Glutamatergic neuron (in vitro differentiated cells): ENCODE data around the gene ARHGAP8. TPM values are rescaled to one million over a fixed set of nuclear protein-coding genes. Genes with fewer than 3 reads are reported as not detected.
A peak's percentile ranks its signal among the peaks of the same experiment; 100 is the strongest.
"Not testable (repeated sequence)": the region's sequence is repeated elsewhere in the genome, so short reads cannot be mapped to it uniquely, and the experiment has no call there.

ENCODE experiments used
- DNase-seq: peaks from one replicate; pipeline ENCODE4 v3.0.0; 2022
- H3K27ac Mint-ChIP-seq: one replicate; pipeline ENCODE4 v1.8.0; 2020; ENCODE audit warnings: mild to moderate bottlenecking, mixed read lengths, inconsistent platforms; ENCODE audit not compliant: unreplicated experiment
- H3K27me3 Mint-ChIP-seq: one replicate; pipeline ENCODE4 v1.8.0; 2020; ENCODE audit warnings: mild to moderate bottlenecking, moderate library complexity, mixed read lengths, inconsistent platforms; ENCODE audit not compliant: unreplicated experiment
- H3K36me3 Mint-ChIP-seq: one replicate; pipeline ENCODE4 v1.8.0; 2020; ENCODE audit warnings: mild to moderate bottlenecking, mixed read lengths, inconsistent platforms; ENCODE audit not compliant: unreplicated experiment
- H3K4me1 Mint-ChIP-seq: one replicate; pipeline ENCODE4 v1.8.0; 2020; ENCODE audit warnings: mild to moderate bottlenecking, low read depth, mixed read lengths, inconsistent platforms; ENCODE audit not compliant: unreplicated experiment
- H3K4me3 Mint-ChIP-seq: one replicate; pipeline ENCODE4 v1.8.0; 2020; ENCODE audit warnings: mild to moderate bottlenecking, mixed read lengths, inconsistent platforms; ENCODE audit not compliant: unreplicated experiment
- H3K9me3 Mint-ChIP-seq: one replicate; pipeline ENCODE4 v1.8.0; 2020; ENCODE audit warnings: mild to moderate bottlenecking, moderate library complexity, mixed read lengths, inconsistent platforms; ENCODE audit not compliant: unreplicated experiment
- CTCF ChIP-seq: fragments of 200-600 bp; sonication (generic); IDR thresholded peaks from one replicate; pipeline ENCODE4 v1.5.0; 2021; ENCODE audit not compliant: partially characterized antibody, unreplicated experiment
- total RNA-seq: library from RNA; stranded (reverse); fragmentation: NEBNext Ultra II Directional; extraction: Animal tissue kit (Norgen Biotek cat#: 25700); gene quantifications from one replicate; pipeline ENCODE4 v1.2.1, GENCODE V29; 2021; ENCODE audit not compliant: unreplicated experiment

The ARHGAP8 gene
- total RNA-seq, 1 donor from 2014 or later: 0.59 TPM

- Mint-ChIP-seq H3K4me1 (peaks cover 2% of the 10 kb centered on the region), H3K36me3 (no peaks in the 10 kb centered on the region), H3K27me3 (peaks cover 3% of the 10 kb centered on the region), H3K9me3 (peaks cover 2% of the 10 kb centered on the region), H3K27ac (no peak overlapping the region), H3K4me3 (no peak overlapping the region)
- DNase-seq: no peak
- no peak for TF ChIP-seq CTCF
Measured at GRCh38 chr22:44855855-44856254, 103.5 kb downstream of the ARHGAP8 start.

DNA sequence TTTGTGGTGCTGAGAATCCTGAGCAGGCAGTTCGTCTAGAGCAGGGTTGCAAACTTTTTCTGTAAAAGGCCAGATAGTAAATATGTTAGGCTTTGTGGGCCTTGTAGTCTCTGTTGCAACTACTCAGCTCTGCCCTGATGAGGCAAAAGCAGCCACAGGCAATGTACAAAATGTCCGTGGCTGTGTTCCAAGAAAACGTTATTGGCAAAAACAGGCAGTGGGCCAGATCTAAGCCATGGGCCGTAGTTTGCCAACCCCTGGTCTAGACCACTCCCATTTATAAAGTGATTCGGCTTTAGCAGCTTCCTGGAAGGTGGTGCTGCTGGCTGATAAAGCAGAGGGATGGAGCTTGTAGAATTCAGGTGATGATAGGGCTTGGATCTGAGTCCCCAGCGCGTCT lies 106.4 kb downstream of the ARHGAP8 start:
- not testable (repeated sequence) for H3K4me3 Mint-ChIP-seq, H3K27ac Mint-ChIP-seq, DNase-seq, H3K27me3 Mint-ChIP-seq, H3K4me1 Mint-ChIP-seq, H3K36me3 Mint-ChIP-seq, H3K9me3 Mint-ChIP-seq

GRCh38 chr22:44859641-44860040 lies 107.3 kb downstream of the ARHGAP8 start:
- Mint-ChIP-seq H3K4me1 (peaks cover 2% of the 10 kb centered on the region), H3K9me3 (peaks cover 5% of the 10 kb centered on the region), H3K27ac (no peak overlapping the region), H3K36me3 (peaks cover 5% of the 10 kb centered on the region), H3K27me3 (peaks cover 8% of the 10 kb centered on the region), H3K4me3 (no peak overlapping the region)
- no peak for DNase-seq
- TF ChIP-seq CTCF: no peak

DNA sequence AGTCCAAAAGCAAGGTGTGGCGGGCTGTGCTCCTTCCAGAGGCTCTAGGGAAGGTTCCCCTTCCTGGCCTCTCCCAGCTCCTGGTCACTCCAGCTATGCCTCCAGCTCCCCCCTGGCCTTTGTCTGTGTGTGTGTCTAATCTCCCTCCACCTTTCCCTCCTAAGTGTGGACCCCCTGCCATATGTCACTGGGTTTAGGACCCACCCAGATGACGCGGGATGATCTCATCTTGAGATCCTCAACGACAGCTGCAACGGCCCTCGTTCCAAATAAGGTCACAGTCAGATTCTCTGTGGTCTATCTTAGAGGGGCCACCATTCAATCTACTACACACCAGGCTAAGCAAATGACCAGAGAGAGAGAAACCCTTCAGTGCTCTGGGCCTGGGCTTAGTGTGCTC lies 107.9 kb downstream of the ARHGAP8 start:
- no peak overlapping the region for H3K4me3 Mint-ChIP-seq
- no peak for DNase-seq
- peaks cover 8% of the 10 kb centered on the region for H3K27me3 Mint-ChIP-seq
- peak overlapping the region; percentile 78 for H3K27ac Mint-ChIP-seq
- peaks cover 5% of the 10 kb centered on the region for H3K36me3 Mint-ChIP-seq
- TF ChIP-seq CTCF: no peak
- peaks cover 5% of the 10 kb centered on the region for H3K9me3 Mint-ChIP-seq
- H3K4me1 Mint-ChIP-seq: peaks cover 2% of the 10 kb centered on the region

DNA sequence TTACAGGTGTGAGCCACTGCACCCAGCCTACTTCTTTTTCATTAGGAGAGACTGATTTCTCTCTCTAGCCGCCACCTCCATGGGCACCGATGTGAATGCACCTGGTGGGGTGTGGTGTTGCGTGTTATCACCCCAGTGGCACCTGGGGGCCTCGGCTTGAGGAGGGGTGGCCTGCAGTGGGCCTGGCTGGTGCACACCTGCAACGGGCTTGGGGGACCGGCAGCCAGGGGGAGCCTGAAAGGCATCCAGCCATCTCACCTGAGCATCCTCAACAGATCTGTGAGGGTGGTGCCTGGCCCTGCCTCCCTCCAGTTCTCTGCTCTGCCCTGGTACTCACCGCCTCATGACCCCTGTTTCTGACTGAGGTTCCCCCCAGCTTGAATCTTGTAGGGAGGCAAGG lies 108.9 kb downstream of the ARHGAP8 start:
- no peak overlapping the region for H3K27ac Mint-ChIP-seq
- no peak overlapping the region for H3K4me3 Mint-ChIP-seq
- peaks cover 10% of the 10 kb centered on the region for H3K27me3 Mint-ChIP-seq
- peaks cover 5% of the 10 kb centered on the region for H3K9me3 Mint-ChIP-seq
- no peak for DNase-seq
- peaks cover 5% of the 10 kb centered on the region for H3K36me3 Mint-ChIP-seq
- peaks cover 2% of the 10 kb centered on the region for H3K4me1 Mint-ChIP-seq
- no peak for TF ChIP-seq CTCF

GRCh38 chr22:44862281-44862680 lies 109.9 kb downstream of the ARHGAP8 start:
- Mint-ChIP-seq H3K36me3 (peaks cover 5% of the 10 kb centered on the region), H3K27ac (no peak overlapping the region), H3K9me3 (peaks cover 4% of the 10 kb centered on the region), H3K4me1 (peaks cover 2% of the 10 kb centered on the region), H3K27me3 (peaks cover 12% of the 10 kb centered on the region), H3K4me3 (no peak overlapping the region)
- no peak for TF ChIP-seq CTCF
- no peak for DNase-seq
